Measurements from ENCODE around the gene MAGOH. TPM values are rescaled to one million over a fixed set of nuclear protein-coding genes. Genes with fewer than 3 reads are reported as not detected.
A peak's percentile ranks its signal among the peaks of the same experiment; 100 is the strongest.

MAGOH gene
- total and polyA plus RNA-seq, 9 of the 15 experiments (the other 6 are each of a cell fraction or from before 2014, with no cell fraction given) = 102 to 342 (median 135) TPM

DNA sequence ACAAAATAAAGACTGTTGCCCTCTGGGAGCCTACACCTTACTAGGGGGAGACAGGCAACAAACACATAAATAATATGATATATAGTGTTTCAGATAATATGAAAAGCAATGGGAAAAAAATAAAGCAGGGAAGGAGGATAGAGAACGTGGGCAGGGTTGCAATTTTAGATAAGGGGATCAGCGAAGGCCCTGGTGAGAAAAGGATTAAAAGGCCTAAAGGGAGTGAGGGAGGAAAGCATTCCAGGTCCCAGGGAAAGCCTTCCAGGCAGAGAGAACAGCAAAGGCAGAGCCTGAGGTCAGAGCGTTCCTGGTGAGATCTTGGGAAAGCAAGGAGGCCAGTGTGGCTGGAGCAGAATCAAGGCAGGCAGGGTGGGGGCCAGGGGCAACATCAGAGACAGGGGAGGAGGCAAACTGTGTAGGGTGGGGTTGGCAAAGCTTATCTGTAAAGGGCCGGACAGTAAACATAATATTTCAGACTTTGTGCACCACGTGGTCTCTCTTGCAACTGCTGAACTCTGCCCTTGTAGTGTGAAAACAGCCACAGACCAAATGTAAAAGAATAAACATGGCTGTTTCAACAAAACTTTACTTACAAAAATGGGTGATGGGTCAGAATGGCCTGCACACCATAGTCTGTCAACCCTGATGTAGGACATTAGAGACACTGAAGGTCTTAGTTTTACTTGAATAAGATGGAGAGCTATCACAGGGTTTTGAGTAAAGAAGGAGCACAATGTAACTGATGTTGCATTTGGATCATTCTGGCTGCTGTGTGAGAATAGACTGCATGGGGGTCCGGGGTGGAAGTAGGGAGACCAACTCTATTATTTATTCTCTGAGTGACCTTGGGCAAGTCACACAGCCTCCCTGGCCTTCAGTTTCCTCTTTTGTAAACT lies 55.0 kb downstream of the MAGOH start (continued):
- TF ChIP-seq BRD9 (IDR thresholded peaks at IDR 0.05; ENCODE audit: low read depth, partially characterized antibody) (no peak), U2AF1 (optimal IDR thresholded peaks at IDR 0.05; ENCODE audit: low read depth, low read length) (no peak), ZNF431 (CRISPR knock-in tag; IDR thresholded peaks at IDR 0.05) (no peak), ELF4 (CRISPR knock-in tag; IDR thresholded peaks at IDR 0.05) (peak; percentile 60; the same call in 1 of the 2 replicates), CHCHD3 (CRISPR knock-in tag; IDR thresholded peaks at IDR 0.05) (no peak), PYGO2 (tag; IDR thresholded peaks at IDR 0.05) (no peak), ZNF354B (CRISPR knock-in tag; IDR thresholded peaks at IDR 0.05) (no peak), CHAMP1 (IDR thresholded peaks at IDR 0.05) (no peak), DEAF1 (CRISPR knock-in tag; IDR thresholded peaks at IDR 0.05) (no peak), ZNF174 (CRISPR knock-in tag; IDR thresholded peaks at IDR 0.05) (no peak), THRAP3 (IDR thresholded peaks at IDR 0.05; ENCODE audit: borderline replicate concordance) (no peak), NR3C1 (CRISPR knock-in tag; IDR thresholded peaks at IDR 0.05) (no peak), SMAD3 (CRISPR knock-in tag; conservative IDR thresholded peaks at IDR 0.05) (no peak), NBN (IDR thresholded peaks at IDR 0.05; ENCODE audit: low read depth) (peak; percentile 64; the same call in 1 of the 2 replicates), FOXA1 (IDR thresholded peaks at IDR 0.05; ENCODE audit: borderline replicate concordance) (no peak), ZNF589 (CRISPR knock-in tag; IDR thresholded peaks at IDR 0.05; ENCODE audit: low read depth) (0 out of 2 replicates have a peak, but pooled peaks have one; percentile 56), EP300 (IDR thresholded peaks at IDR 0.05; ENCODE audit: low read length) (peak; percentile 44; the same call in 1 of the 2 replicates), LEF1 (IDR thresholded peaks at IDR 0.05) (peak; percentile 66; the same call in 1 of the 2 replicates), PRMT5 (CRISPR knock-in tag; IDR thresholded peaks at IDR 0.05) (no peak), SIRT6 (IDR thresholded peaks at IDR 0.05; ENCODE audit: low read depth, low read length) (no peak)
- TF ChIP-seq, protein P1, sequence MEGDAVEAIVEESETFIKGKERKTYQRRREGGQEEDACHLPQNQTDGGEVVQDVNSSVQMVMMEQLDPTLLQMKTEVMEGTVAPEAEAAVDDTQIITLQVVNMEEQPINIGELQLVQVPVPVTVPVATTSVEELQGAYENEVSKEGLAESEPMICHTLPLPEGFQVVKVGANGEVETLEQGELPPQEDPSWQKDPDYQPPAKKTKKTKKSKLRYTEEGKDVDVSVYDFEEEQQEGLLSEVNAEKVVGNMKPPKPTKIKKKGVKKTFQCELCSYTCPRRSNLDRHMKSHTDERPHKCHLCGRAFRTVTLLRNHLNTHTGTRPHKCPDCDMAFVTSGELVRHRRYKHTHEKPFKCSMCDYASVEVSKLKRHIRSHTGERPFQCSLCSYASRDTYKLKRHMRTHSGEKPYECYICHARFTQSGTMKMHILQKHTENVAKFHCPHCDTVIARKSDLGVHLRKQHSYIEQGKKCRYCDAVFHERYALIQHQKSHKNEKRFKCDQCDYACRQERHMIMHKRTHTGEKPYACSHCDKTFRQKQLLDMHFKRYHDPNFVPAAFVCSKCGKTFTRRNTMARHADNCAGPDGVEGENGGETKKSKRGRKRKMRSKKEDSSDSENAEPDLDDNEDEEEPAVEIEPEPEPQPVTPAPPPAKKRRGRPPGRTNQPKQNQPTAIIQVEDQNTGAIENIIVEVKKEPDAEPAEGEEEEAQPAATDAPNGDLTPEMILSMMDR (IDR thresholded peaks at IDR 0.05 in 2 of 3, conservative IDR thresholded peaks at IDR 0.05 in 1 of 3; ENCODE audit: insufficient read depth in 2 of 3, low read depth in 1 of 3, low read length in 3 of 3) = no peak
- TF ChIP-seq, protein P2, sequence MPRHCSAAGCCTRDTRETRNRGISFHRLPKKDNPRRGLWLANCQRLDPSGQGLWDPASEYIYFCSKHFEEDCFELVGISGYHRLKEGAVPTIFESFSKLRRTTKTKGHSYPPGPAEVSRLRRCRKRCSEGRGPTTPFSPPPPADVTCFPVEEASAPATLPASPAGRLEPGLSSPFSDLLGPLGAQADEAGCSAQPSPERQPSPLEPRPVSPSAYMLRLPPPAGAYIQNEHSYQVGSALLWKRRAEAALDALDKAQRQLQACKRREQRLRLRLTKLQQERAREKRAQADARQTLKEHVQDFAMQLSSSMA (CRISPR knock-in tag; IDR thresholded peaks at IDR 0.05) = no peak

All from K562 (cell line).